OCI-LY1 (cell line): ENCODE data around the gene RAD51B.

ENCODE experiments used
- H2AFZ ChIP-seq: fragments of 200-600 bp; sonication (generic), shearing (Covaris generic); 2 replicates; pipeline ENCODE4 v1.6.0; 2014; ENCODE audit warnings: antibody characterized with exemption, mild to moderate bottlenecking, low read length
- H3F3A ChIP-seq: fragments of 200-600 bp; sonication (generic), shearing (Covaris generic); 2 replicates; pipeline ENCODE4 v1.6.0; 2014; ENCODE audit warnings: mild to moderate bottlenecking, antibody characterized with exemption, low read length, moderate library complexity; ENCODE audit not compliant: insufficient read depth
- H3K27ac ChIP-seq: fragments of 200-600 bp; sonication (generic); 2 replicates; pipeline ENCODE4 v1.5.1; 2014; ENCODE audit warnings: low read length, mixed run types, mild to moderate bottlenecking, low read depth; ENCODE audit not compliant: poor library complexity, severe bottlenecking
- H3K27me3 ChIP-seq: fragments of 200-600 bp; sonication (generic); 2 replicates; pipeline ENCODE4 v1.6.0; 2014; ENCODE audit warnings: antibody characterized with exemption, mild to moderate bottlenecking, low read length, moderate library complexity; ENCODE audit not compliant: insufficient read depth
- H3K36me3 ChIP-seq: fragments of 200-600 bp; sonication (generic); 2 replicates; pipeline ENCODE4 v1.6.1; 2014; ENCODE audit warnings: mild to moderate bottlenecking, antibody characterized with exemption, low read length, moderate library complexity, mixed read lengths; ENCODE audit not compliant: insufficient read depth
- H3K4me1 ChIP-seq: fragments of 200-600 bp; sonication (generic); 2 replicates; pipeline ENCODE4 v1.5.1; 2014; ENCODE audit warnings: mild to moderate bottlenecking, low read length, moderate library complexity; ENCODE audit not compliant: insufficient read depth, severe bottlenecking
- H3K4me2 ChIP-seq: fragments of 200-600 bp; sonication (generic), shearing (Covaris generic); 2 replicates; pipeline ENCODE4 v1.6.1; 2014; ENCODE audit warnings: low read length
- H3K4me3 ChIP-seq: fragments of 200-600 bp; sonication (generic); 2 replicates; pipeline ENCODE4 v1.5.1; 2014; ENCODE audit warnings: low read length, low read depth, mild to moderate bottlenecking, mixed read lengths; ENCODE audit not compliant: poor library complexity, severe bottlenecking
- H3K79me2 ChIP-seq: fragments of 200-600 bp; shearing (Covaris generic); 2 replicates; pipeline ENCODE4 v1.6.1; 2016; ENCODE audit warnings: mixed run types, low read length, mixed read lengths; ENCODE audit not compliant: insufficient read depth
- H3K9ac ChIP-seq: fragments of 200-600 bp; sonication (generic), shearing (Covaris generic); 2 replicates; pipeline ENCODE4 v1.6.1; 2014; ENCODE audit warnings: mild to moderate bottlenecking, low read length, mixed read lengths
- H3K9me2 ChIP-seq: fragments of 200-600 bp; sonication (generic), shearing (Covaris generic); 2 replicates; pipeline ENCODE4 v1.6.1; 2014; ENCODE audit warnings: low read depth, mild to moderate bottlenecking, low read length, mixed read lengths
- H3K9me3 ChIP-seq: fragments of 200-600 bp; shearing (Covaris generic); 2 replicates; pipeline ENCODE4 v1.6.1; 2014; ENCODE audit warnings: low read length, mixed read lengths
- H4K20me1 ChIP-seq: fragments of 200-600 bp; sonication (generic), shearing (Covaris generic); 2 replicates; pipeline ENCODE4 v1.6.0; 2016; ENCODE audit warnings: mild to moderate bottlenecking, low read length; ENCODE audit not compliant: insufficient read depth
- EZH2 ChIP-seq: fragments of 200-600 bp; sonication (generic), shearing (Covaris generic); IDR thresholded peaks from 2 replicates; pipeline ENCODE4 v1.8.0; 2017; ENCODE audit warnings: borderline replicate concordance, mixed run types, mild to moderate bottlenecking, antibody characterized with exemption, low read length, moderate library complexity, mixed read lengths
- TF ChIP-seq, protein P1 (sequence below): fragments of 200-600 bp; sonication (generic), shearing (Covaris generic); IDR thresholded peaks from 2 replicates; pipeline ENCODE4 v1.5.1; 2017; ENCODE audit warnings: mild to moderate bottlenecking, antibody characterized with exemption, low read length, moderate library complexity, mixed read lengths

RAD51B gene

DNA sequence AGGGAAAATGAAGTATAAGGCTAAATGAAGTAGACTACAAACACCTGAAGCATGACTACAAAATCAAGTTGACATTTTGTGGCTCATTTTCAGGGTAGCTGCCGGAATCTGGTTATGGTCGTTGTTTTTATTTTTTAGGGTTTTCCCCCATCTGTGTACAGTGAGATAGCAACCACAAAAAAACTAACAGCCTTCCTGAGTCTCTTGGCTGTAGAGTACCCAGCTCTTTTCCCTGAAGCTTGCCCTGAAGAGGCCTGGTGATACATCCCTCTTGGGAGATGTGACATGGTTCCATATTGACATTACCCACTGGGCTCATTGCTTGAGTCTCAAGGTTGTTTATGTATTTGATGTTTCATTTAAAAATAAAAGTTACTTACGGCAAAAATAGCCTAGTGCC is 549.3 kb downstream of the RAD51B start:
- no peaks in the 10 kb centered on the region for H3F3A ChIP-seq
- peaks cover 73% of the 10 kb centered on the region for H3K4me1 ChIP-seq
- no peak overlapping the region for H3K4me3 ChIP-seq
- no peaks in the 10 kb centered on the region for H3K79me2 ChIP-seq
- H3K27ac ChIP-seq = peak overlapping the region; percentile 87
- peaks cover 3% of the 10 kb centered on the region; the same call in 1 of the 2 replicates for H3K9me3 ChIP-seq
- H3K9me2 ChIP-seq = no peaks in the 10 kb centered on the region
- no peaks in the 10 kb centered on the region for H4K20me1 ChIP-seq
- H3K9ac ChIP-seq = peak overlapping the region; percentile 13
- H3K36me3 ChIP-seq = no peaks in the 10 kb centered on the region
- H2AFZ ChIP-seq = no peak overlapping the region
- TF ChIP-seq, protein P1, sequence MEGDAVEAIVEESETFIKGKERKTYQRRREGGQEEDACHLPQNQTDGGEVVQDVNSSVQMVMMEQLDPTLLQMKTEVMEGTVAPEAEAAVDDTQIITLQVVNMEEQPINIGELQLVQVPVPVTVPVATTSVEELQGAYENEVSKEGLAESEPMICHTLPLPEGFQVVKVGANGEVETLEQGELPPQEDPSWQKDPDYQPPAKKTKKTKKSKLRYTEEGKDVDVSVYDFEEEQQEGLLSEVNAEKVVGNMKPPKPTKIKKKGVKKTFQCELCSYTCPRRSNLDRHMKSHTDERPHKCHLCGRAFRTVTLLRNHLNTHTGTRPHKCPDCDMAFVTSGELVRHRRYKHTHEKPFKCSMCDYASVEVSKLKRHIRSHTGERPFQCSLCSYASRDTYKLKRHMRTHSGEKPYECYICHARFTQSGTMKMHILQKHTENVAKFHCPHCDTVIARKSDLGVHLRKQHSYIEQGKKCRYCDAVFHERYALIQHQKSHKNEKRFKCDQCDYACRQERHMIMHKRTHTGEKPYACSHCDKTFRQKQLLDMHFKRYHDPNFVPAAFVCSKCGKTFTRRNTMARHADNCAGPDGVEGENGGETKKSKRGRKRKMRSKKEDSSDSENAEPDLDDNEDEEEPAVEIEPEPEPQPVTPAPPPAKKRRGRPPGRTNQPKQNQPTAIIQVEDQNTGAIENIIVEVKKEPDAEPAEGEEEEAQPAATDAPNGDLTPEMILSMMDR = no peak
- no peak for TF ChIP-seq EZH2
- no peaks in the 10 kb centered on the region for H3K27me3 ChIP-seq
- peak overlapping the region; percentile 17; the same call in 1 of the 2 replicates for H3K4me2 ChIP-seq

DNA sequence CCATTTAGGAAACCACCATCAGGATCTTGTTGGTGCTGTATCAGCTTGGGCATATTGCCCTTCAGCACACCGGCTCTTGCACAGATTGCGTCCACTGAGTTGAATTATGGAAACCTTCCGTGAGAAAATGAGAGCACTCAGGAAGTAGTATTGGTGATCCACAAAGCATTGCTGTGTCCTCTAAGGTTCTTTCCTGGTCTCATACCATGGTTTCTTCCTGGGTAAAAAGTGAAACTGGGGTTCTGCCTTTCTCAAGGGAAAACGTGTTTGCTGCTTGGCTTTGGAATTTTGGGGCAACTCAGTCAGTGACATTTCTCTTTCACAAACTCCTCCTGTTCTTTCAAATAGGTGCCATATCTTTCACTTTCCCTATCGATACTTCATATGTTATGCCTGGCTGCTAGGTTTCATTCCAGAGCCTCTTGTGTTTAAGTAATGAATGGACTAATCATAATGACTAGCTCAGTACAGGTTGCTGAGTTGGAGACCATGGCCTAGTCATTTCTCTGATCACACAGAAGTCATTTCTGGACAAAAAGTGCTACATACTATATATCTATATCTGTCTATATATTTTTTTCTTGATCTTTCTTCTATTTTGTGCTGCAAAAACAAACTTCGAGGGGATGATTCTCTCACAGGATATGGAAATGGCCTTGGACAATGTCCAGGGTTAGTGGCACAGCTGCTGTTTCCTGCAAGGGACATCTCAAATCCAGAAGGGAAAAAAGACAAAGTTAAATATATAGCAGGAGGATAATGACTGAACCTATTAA is 549.9 kb downstream of the RAD51B start:
- Histone ChIP-seq H2AFZ (no peak overlapping the region), H3K27me3 (no peaks in the 10 kb centered on the region), H3K4me1 (peaks cover 73% of the 10 kb centered on the region), H3K9me2 (no peaks in the 10 kb centered on the region), H3K36me3 (no peaks in the 10 kb centered on the region), H4K20me1 (no peaks in the 10 kb centered on the region), H3K9me3 (peaks cover 3% of the 10 kb centered on the region; the same call in 1 of the 2 replicates), H3K4me3 (no peak overlapping the region), H3K27ac (peak overlapping the region; percentile 87), H3K9ac (no peak overlapping the region), H3K79me2 (no peaks in the 10 kb centered on the region), H3F3A (no peaks in the 10 kb centered on the region), H3K4me2 (peak overlapping the region; percentile 17; the same call in 1 of the 2 replicates)
- TF ChIP-seq EZH2 = no peak
- TF ChIP-seq, protein P1 = no peak

DNA sequence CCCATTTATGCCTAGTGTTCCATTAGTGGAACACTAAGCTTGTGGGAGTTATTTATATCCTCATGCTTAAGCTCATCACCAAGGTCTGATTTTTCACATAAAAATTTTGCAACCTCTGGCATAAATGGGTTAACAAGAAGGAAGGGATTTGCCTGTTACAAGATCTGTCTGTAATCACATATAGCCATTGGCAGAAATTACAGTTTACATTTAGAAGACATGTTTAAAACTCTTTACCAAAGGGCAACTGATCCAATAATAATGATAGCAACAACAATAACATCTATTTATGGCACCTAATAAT is 550.4 kb downstream of the RAD51B start:
- Histone ChIP-seq H3K9ac (no peak overlapping the region), H2AFZ (no peak overlapping the region), H3K79me2 (no peaks in the 10 kb centered on the region), H3K4me1 (peaks cover 73% of the 10 kb centered on the region), H3K9me2 (no peaks in the 10 kb centered on the region), H3K4me2 (no peak overlapping the region), H3K4me3 (no peak overlapping the region), H3K9me3 (peaks cover 3% of the 10 kb centered on the region; the same call in 1 of the 2 replicates), H3F3A (no peaks in the 10 kb centered on the region), H3K27me3 (no peaks in the 10 kb centered on the region), H3K27ac (peak overlapping the region; percentile 24), H4K20me1 (no peaks in the 10 kb centered on the region), H3K36me3 (no peaks in the 10 kb centered on the region)
- no peak for TF ChIP-seq EZH2
- TF ChIP-seq, protein P1 = no peak
